ENCODE data around the gene GPR176. TPM values are rescaled to one million over a fixed set of nuclear protein-coding genes. Genes with fewer than 3 reads are reported as not detected.

Gene GPR176
- total RNA-seq, result 43.2 and 47.4 TPM in 2 replicates

GRCh38 chr15:39919748-39920509 is at the start of gene GPR176:
Gene GPR176, minus strand, starts transcription at chr15:39920266. Its CDS starts 240 bp downstream, at chr15:39920026.

GRCh38 chr15:39782441-39783138 is 137.5 kb downstream of the GPR176 start, which contains the start of gene FSIP1:
Gene FSIP1, minus strand, starts transcription at chr15:39782841. Its CDS starts 6,317 bp downstream, at chr15:39776524.

Other genes with a start within 250 kb of the GPR176 start
- gene FSIP1, start 137.4 kb downstream of the GPR176 start, total RNA-seq, result 0.30 and 0.47 TPM in 2 replicates
- gene EIF2AK4, start 13.8 kb upstream of the GPR176 start, total RNA-seq, result 63.0 and 71.8 TPM in 2 replicates
- gene SRP14, start 118.9 kb upstream of the GPR176 start, total RNA-seq, result 352 and 357 TPM in 2 replicates
- gene BMF, start 188.6 kb upstream of the GPR176 start, total RNA-seq, result 4.5 and 5.7 TPM in 2 replicates
- 38.7 and 51.1 TPM in 2 replicates for gene BUB1B, start 240.8 kb upstream of the GPR176 start, total RNA-seq